ENCODE results near the gene IPPK. TPM values are rescaled to one million over a fixed set of nuclear protein-coding genes. Genes with fewer than 3 reads are reported as not detected.

IPPK gene, protein sequence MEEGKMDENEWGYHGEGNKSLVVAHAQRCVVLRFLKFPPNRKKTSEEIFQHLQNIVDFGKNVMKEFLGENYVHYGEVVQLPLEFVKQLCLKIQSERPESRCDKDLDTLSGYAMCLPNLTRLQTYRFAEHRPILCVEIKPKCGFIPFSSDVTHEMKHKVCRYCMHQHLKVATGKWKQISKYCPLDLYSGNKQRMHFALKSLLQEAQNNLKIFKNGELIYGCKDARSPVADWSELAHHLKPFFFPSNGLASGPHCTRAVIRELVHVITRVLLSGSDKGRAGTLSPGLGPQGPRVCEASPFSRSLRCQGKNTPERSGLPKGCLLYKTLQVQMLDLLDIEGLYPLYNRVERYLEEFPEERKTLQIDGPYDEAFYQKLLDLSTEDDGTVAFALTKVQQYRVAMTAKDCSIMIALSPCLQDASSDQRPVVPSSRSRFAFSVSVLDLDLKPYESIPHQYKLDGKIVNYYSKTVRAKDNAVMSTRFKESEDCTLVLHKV
- total RNA-seq, result 10 to 100 TPM in 1 of 2 donors, 1 to 10 TPM in 1; 8.9 to 13.1 TPM

- peak in 1 of 2 donors; percentile 10 for TF ChIP-seq CTCF (IDR thresholded peaks at IDR 0.05)
- DNase-seq (ENCODE audit: low spot score), result peak; percentile 99
- Histone ChIP-seq H3K4me3 (peak within 1 kb of the TSS; percentile 76 to 94), H3K9me3 (no peaks in the 10 kb centered on the region), H3K27ac (peak within 1 kb of the TSS; percentile 86 to 93), H3K36me3 (no peaks in the 10 kb centered on the region), H3K4me1 (peaks cover 0 to 50% of the 10 kb centered on the region in 2 donors), H3K27me3 (no peaks in the 10 kb centered on the region)
Observed at GRCh38 chr9:92669890-92670708, at the start of gene IPPK. Gene IPPK, minus strand, starts transcription at chr9:92670131. Its CDS starts 143 bp downstream, at chr9:92669988.

DNA sequence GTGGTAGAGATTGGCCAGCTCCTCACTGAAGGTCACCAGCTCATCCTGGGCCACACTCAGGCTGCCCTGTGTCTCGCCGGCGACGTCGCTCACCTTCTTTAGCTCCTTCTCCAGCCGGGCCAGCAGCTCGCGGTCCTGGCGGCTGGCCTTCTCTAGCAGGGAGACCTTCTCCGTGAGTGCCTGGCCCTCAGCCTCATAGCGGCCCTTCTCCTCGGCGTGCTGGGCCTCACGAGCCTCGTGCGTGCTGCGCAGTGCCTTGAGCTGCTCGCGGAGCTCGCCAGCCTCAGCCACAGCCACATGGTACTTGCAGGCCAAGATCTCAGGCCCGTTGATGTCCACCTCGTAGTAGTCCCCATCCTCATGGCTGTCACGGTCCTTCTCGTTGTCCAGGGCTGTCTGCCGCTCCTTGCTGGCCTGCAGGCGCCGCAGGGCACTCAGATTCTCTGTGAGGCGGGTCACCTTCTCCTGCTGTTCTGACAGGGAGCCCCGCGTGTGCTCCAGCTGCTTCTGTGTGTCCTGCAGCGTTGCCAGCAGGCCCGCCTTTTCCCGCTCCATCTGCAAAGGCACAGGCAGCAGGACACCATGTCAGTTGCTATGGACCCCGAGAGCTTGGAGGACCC lies 49.2 kb upstream of the IPPK start:
- TF ChIP-seq CTCF (IDR thresholded peaks at IDR 0.05), result no peak
- Histone ChIP-seq H3K36me3 (peaks cover 67% of the 10 kb centered on the region), H3K4me1 (peaks cover 0 to 25% of the 10 kb centered on the region in 2 donors), H3K27me3 (no peaks in the 10 kb centered on the region), H3K4me3 (no peak overlapping the region), H3K9me3 (no peaks in the 10 kb centered on the region), H3K27ac (no peak overlapping the region)
- DNase-seq (ENCODE audit: low spot score), result peak; percentile 50

GRCh38 chr9:92718086-92719001 lies 48.4 kb upstream of the IPPK start:
- TF ChIP-seq CTCF (IDR thresholded peaks at IDR 0.05), result no peak
- Histone ChIP-seq H3K4me3 (no peak overlapping the region), H3K4me1 (peaks cover 0 to 25% of the 10 kb centered on the region in 2 donors), H3K27ac (no peak overlapping the region), H3K9me3 (no peaks in the 10 kb centered on the region), H3K27me3 (no peaks in the 10 kb centered on the region), H3K36me3 (peaks cover 75% of the 10 kb centered on the region)
- DNase-seq (ENCODE audit: low spot score), result peak; percentile 54

- peak; percentile 46 for DNase-seq (ENCODE audit: low spot score)
- Histone ChIP-seq H3K36me3 (peaks cover 80% of the 10 kb centered on the region), H3K4me1 (peaks cover 0 to 25% of the 10 kb centered on the region in 2 donors), H3K9me3 (no peaks in the 10 kb centered on the region), H3K27ac (peak overlapping the region in 1 of 2 donors; percentile 49), H3K4me3 (no peak overlapping the region), H3K27me3 (no peaks in the 10 kb centered on the region)
- no peak for TF ChIP-seq CTCF (IDR thresholded peaks at IDR 0.05)
Observed at GRCh38 chr9:92717201-92718085, 47.5 kb upstream of the IPPK start.
